ENCODE results near the gene PTGES2.
"Not testable (repeated sequence)": the region's sequence is repeated elsewhere in the genome, so short reads cannot be mapped to it uniquely, and the experiment has no call there.

PTGES2 gene

DNA sequence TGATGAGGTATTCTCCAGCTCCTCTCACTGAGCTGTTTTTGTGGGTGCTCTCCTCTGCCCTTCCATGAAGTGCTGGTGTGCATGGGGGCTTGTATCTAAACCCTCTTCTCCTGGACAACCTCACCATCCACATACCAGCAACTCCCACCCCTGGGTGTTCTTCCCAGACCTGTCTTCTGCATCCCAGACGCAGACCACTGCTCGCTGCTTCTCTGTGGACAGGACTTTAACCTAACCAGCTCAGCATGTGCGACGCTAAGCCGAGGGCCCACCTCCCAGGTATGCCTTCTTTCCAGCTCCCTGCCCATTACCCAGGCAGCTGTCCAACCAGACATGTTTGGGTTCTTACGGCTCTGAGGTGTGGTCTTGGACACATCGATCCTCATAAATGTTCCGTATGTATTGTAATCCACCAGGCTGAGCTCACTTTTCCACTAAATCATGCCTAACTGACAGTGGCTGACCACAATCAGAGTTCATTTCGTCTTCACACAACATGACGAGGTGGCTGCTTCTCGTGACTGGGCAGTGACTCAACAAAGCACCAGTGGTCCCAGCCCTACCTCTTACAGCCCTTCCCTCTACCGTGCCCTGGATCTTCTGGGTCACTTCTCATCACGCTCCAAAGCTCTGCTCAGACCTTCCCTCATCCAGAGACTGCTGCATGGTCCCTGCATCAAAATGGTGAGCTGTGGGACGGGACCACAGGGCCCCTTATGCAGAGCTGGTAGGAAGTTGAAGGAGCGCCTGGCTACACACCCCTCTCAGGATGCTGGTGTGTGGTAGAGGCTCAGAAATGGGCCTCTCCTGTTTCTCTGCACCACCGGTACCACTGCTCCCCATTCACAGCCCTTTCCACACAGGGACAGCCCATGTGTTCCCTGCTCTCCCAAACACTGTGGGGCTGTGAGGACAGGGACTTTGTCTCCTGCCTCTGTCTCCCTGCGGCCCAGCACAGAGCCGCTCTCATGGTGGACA, 9.6 kb upstream of the PTGES2 start:
- H3K27me3 ChIP-seq (ENCODE audit: control insufficient read depth, insufficient read depth, low read length, poor library complexity, severe bottlenecking): peaks cover 5% of the 10 kb centered on the region
- H3K9me3 ChIP-seq (ENCODE audit: control insufficient read depth, low read length): no peaks in the 10 kb centered on the region
- H3K4me3 ChIP-seq (ENCODE audit: insufficient read depth, low read depth, low read length): no peak overlapping the region
- WGBS, 2 experiments: 94 to 95% methylated on average over 18 of the region's 18 CpGs
- H3K36me3 ChIP-seq (ENCODE audit: control insufficient read depth, insufficient read depth, low read length): no peaks in the 10 kb centered on the region
- no peak overlapping the region for H3K27ac ChIP-seq (ENCODE audit: insufficient read depth, low read depth, low read length, poor library complexity, severe bottlenecking)
- peaks cover 5% of the 10 kb centered on the region for H3K4me1 ChIP-seq (ENCODE audit: control insufficient read depth, insufficient read depth, low read length)

DNA sequence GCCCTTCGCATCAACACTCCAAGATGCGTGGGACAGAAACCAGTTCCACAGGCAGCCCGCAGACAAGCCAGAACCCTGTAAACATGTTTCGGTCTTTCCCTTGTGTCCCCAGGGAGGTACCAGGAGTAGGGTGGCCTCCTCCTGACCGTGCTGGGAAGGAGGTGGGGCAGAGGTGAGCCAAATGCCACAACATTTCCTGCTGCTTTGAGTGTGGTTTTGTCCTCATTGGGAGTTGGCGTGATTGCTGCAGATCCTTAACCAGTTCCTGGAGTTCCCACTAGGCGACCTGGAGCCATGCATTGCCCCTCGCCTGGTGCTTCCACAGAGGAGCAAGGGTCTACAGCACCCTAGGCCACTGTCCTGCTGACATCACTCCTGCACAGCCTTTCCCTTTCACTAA, 8.0 kb upstream of the PTGES2 start:
- not testable (repeated sequence) for H3K27ac ChIP-seq (ENCODE audit: insufficient read depth, low read depth, low read length, poor library complexity, severe bottlenecking); H3K4me1 ChIP-seq (ENCODE audit: control insufficient read depth, insufficient read depth, low read length); H3K27me3 ChIP-seq (ENCODE audit: control insufficient read depth, insufficient read depth, low read length, poor library complexity, severe bottlenecking); H3K4me3 ChIP-seq (ENCODE audit: insufficient read depth, low read depth, low read length); H3K36me3 ChIP-seq (ENCODE audit: control insufficient read depth, insufficient read depth, low read length); H3K9me3 ChIP-seq (ENCODE audit: control insufficient read depth, low read length)
- 83% methylated on average over 8 of the region's 8 CpGs for WGBS, 2 experiments

DNA sequence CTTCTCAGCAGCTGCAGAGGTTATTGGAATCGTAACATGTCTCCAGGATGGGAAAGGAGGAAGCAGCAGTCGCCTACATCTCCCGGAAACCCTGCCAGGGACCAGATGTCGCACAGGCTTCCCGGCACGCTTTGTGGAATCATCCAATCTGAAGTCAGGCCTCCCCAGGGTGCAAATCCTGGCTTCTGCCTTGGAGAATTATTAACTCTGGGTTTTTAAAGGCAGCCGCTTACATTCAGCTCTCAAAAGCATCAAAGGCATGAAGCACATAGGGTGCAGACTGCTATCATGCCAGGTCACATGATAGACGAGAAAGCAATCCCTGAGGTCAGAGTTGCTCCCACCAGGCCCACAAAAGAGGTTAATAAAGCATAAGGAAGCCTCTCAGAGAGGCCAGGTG, 4.6 kb upstream of the PTGES2 start:
- H3K4me1 ChIP-seq (ENCODE audit: control insufficient read depth, insufficient read depth, low read length); H3K36me3 ChIP-seq (ENCODE audit: control insufficient read depth, insufficient read depth, low read length); H3K9me3 ChIP-seq (ENCODE audit: control insufficient read depth, low read length); H3K4me3 ChIP-seq (ENCODE audit: insufficient read depth, low read depth, low read length); H3K27ac ChIP-seq (ENCODE audit: insufficient read depth, low read depth, low read length, poor library complexity, severe bottlenecking): not testable (repeated sequence)
- 83 to 84% methylated on average over 8 of the region's 8 CpGs for whole genome bisulfite sequencing, 2 experiments
- H3K27me3 ChIP-seq (ENCODE audit: control insufficient read depth, insufficient read depth, low read length, poor library complexity, severe bottlenecking): peaks cover 16% of the 10 kb centered on the region

DNA sequence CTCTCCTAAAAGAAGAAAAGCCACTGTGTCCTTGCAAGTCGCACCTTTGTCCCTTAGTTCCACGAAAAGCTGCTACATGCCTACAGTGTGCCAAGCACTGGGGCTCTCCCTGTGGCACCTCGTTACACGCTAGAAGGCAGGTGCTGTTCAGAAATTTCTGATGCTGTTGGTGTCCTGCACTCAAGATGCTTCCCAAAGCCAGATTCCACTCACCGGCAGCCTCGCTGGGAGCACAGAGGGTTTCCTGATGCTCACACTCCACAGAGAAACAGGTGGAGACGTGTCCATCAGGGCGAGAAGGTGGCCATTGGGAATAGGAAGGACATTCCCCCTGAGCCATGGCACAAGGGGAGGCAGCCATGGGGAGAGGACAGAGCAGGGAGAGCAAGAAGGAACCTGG, 3.8 kb upstream of the PTGES2 start:
- not testable (repeated sequence) for H3K4me1 ChIP-seq (ENCODE audit: control insufficient read depth, insufficient read depth, low read length); H3K4me3 ChIP-seq (ENCODE audit: insufficient read depth, low read depth, low read length); H3K9me3 ChIP-seq (ENCODE audit: control insufficient read depth, low read length); H3K27ac ChIP-seq (ENCODE audit: insufficient read depth, low read depth, low read length, poor library complexity, severe bottlenecking); H3K36me3 ChIP-seq (ENCODE audit: control insufficient read depth, insufficient read depth, low read length)
- peaks cover 16% of the 10 kb centered on the region for H3K27me3 ChIP-seq (ENCODE audit: control insufficient read depth, insufficient read depth, low read length, poor library complexity, severe bottlenecking)
- 89 to 91% methylated on average over 8 of the region's 8 CpGs for WGBS, 2 experiments

- H3K27ac ChIP-seq (ENCODE audit: insufficient read depth, low read depth, low read length, poor library complexity, severe bottlenecking); H3K4me3 ChIP-seq (ENCODE audit: insufficient read depth, low read depth, low read length); H3K9me3 ChIP-seq (ENCODE audit: control insufficient read depth, low read length); H3K36me3 ChIP-seq (ENCODE audit: control insufficient read depth, insufficient read depth, low read length); H3K4me1 ChIP-seq (ENCODE audit: control insufficient read depth, insufficient read depth, low read length): not testable (repeated sequence)
- H3K27me3 ChIP-seq (ENCODE audit: control insufficient read depth, insufficient read depth, low read length, poor library complexity, severe bottlenecking): peaks cover 16% of the 10 kb centered on the region
- 70 to 75% methylated on average over 7 of the region's 7 CpGs for WGBS, 2 experiments
Measured at GRCh38 chr9:128130651-128131050, 3.1 kb upstream of the PTGES2 start.

DNA sequence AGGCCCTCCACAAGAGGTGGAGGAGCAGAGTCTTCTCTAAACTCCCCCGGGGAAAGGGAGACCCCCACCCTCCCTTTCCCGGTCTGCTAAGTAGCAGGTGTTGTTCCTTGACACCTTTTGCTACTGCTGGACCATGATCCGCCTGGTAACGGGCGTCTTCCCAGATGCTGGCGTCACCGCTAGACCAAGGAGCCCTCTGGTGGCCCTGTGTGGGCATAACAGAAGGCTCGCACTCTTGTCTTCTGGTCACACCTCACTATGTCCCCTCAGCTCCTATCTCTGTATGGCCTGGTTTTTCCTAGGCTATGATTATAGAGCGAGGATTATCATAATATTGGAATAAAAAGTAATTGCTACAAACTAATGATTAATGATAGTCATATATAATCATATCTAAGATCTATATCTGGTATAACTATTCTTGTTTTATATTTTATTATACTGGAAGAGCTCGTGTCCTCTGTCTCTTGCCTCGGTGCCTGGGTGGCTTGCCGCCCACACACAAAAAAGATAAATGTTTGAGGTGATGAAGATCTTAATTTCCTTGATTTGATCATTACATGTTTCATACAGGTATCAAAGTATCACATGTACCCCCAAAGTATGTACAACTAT, 2.6 kb upstream of the PTGES2 start:
- H3K4me3 ChIP-seq (ENCODE audit: insufficient read depth, low read depth, low read length): not testable (repeated sequence)
- WGBS, 2 experiments: 13 to 16% methylated on average over 7 to 8 of the region's 12 CpGs

DNA sequence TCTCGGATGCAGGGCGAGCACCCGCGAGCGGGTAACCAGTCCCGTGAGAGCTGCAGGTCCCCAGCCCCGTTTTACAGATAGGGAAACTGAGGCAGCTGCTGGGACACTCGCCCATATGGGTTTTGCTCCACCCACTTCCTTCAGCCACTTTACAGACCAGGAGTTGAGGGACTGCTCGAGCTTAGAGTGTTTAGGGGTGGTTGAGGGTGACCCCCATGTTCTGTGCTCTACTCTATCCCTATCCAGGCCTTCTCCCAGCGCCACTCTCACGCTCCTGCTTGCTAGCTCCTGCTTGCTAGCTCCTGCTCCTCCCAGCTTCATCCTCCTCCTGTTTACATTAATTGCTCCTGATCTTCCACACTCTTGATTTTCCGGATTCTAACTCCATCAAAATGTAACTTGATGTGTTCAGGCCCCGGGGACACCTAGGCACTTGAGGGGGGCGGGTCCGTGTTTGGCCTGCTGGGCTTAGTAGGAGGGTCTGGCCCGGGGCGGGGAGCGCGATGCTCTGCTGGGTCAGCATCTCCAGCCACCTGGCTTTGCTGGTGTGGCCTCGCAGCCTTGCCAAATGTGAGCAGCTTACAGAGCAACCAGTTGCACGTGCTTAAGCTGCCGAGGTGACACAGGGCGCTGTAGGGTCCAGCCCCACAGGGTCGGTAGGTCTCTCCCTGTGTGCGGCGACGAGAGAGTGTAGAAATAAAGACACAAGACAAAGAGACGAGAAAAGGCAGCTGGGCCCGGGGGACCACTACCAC, 1.5 kb upstream of the PTGES2 start:
- peaks cover 11% of the 10 kb centered on the region for H3K27me3 ChIP-seq (ENCODE audit: control insufficient read depth, insufficient read depth, low read length, poor library complexity, severe bottlenecking)
- H3K4me3 ChIP-seq (ENCODE audit: insufficient read depth, low read depth, low read length): peak overlapping the region; percentile 95
- H3K36me3 ChIP-seq (ENCODE audit: control insufficient read depth, insufficient read depth, low read length): no peaks in the 10 kb centered on the region
- no peak overlapping the region for H3K27ac ChIP-seq (ENCODE audit: insufficient read depth, low read depth, low read length, poor library complexity, severe bottlenecking)
- no peaks in the 10 kb centered on the region for H3K4me1 ChIP-seq (ENCODE audit: control insufficient read depth, insufficient read depth, low read length)
- H3K9me3 ChIP-seq (ENCODE audit: control insufficient read depth, low read length): no peaks in the 10 kb centered on the region
- 73% methylated on average over 28 to 29 of the region's 29 CpGs for WGBS, 2 experiments

More for the DNA sequence above, 2.6 kb upstream of the PTGES2 start:
- not testable (repeated sequence) for H3K36me3 ChIP-seq (ENCODE audit: control insufficient read depth, insufficient read depth, low read length); H3K4me1 ChIP-seq (ENCODE audit: control insufficient read depth, insufficient read depth, low read length); H3K27ac ChIP-seq (ENCODE audit: insufficient read depth, low read depth, low read length, poor library complexity, severe bottlenecking); H3K9me3 ChIP-seq (ENCODE audit: control insufficient read depth, low read length)
- H3K27me3 ChIP-seq (ENCODE audit: control insufficient read depth, insufficient read depth, low read length, poor library complexity, severe bottlenecking): peaks cover 16% of the 10 kb centered on the region

GRCh38 chr9:128127990-128128835, 684 bp upstream of the PTGES2 start:
- 1% methylated on average over 82 of the region's 82 CpGs for WGBS, 2 experiments
- peaks cover 11% of the 10 kb centered on the region for H3K27me3 ChIP-seq (ENCODE audit: control insufficient read depth, insufficient read depth, low read length, poor library complexity, severe bottlenecking)

GRCh38 chr9:128125580-128126354, 1.8 kb downstream of the PTGES2 start:
- Histone ChIP-seq H3K4me3 (ENCODE audit: insufficient read depth, low read depth, low read length) (no peak overlapping the region), H3K9me3 (ENCODE audit: control insufficient read depth, low read length) (no peaks in the 10 kb centered on the region), H3K27me3 (ENCODE audit: control insufficient read depth, insufficient read depth, low read length, poor library complexity, severe bottlenecking) (peaks cover 11% of the 10 kb centered on the region), H3K36me3 (ENCODE audit: control insufficient read depth, insufficient read depth, low read length) (peaks cover 8% of the 10 kb centered on the region), H3K27ac (ENCODE audit: insufficient read depth, low read depth, low read length, poor library complexity, severe bottlenecking) (no peak overlapping the region), H3K4me1 (ENCODE audit: control insufficient read depth, insufficient read depth, low read length) (no peaks in the 10 kb centered on the region)
- WGBS, 2 experiments: 88 to 89% methylated on average over 10 of the region's 10 CpGs

More at GRCh38 chr9:128127990-128128835, 684 bp upstream of the PTGES2 start:
- Histone ChIP-seq H3K36me3 (ENCODE audit: control insufficient read depth, insufficient read depth, low read length) (no peaks in the 10 kb centered on the region), H3K27ac (ENCODE audit: insufficient read depth, low read depth, low read length, poor library complexity, severe bottlenecking) (peak overlapping the region; percentile 38), H3K4me1 (ENCODE audit: control insufficient read depth, insufficient read depth, low read length) (no peaks in the 10 kb centered on the region), H3K4me3 (ENCODE audit: insufficient read depth, low read depth, low read length) (peak overlapping the region; percentile 95), H3K9me3 (ENCODE audit: control insufficient read depth, low read length) (no peaks in the 10 kb centered on the region)

Data from ectodermal cell (in vitro differentiated cells).